Endothelial cell of umbilical vein (primary cell): ENCODE data around the gene PODNL1. TPM values are rescaled to one million over a fixed set of nuclear protein-coding genes. Genes with fewer than 3 reads are reported as not detected.

Source experiments
- BruUV-seq: library from RNA; stranded (reverse); fragments of 400-500 nt; replicated peaks from 2 replicates; lab custom pipeline; 2021; lab: Mats Ljungman, UMichigan
- CTCF ChIA-PET: fragments of 300-600, 350-600 bp; sonication (Branson Sonifier 250); formaldehyde crosslinking; loops from one replicate; lab custom pipeline; 2021; ENCODE audit warnings: antibody characterized with exemption, inconsistent platforms; lab: Charles Lee
- POLR2A ChIA-PET: fragments of 300-600, 350-600 bp; sonication (Branson Sonifier 250); formaldehyde crosslinking; loops from one replicate; lab custom pipeline; 2021; ENCODE audit warnings: antibody characterized with exemption, inconsistent platforms; lab: Charles Lee
- DNase-seq: peaks from one replicate; pipeline ENCODE4 v3.0.0-alpha.2; 2011; ENCODE audit warnings: low read depth, low spot score
- FAIRE-seq: peaks from 2 replicates; lab custom pipeline; 2011; peaks lifted over from hg19 to GRCh38; lab: Jason Lieb, UNC
- H2AFZ ChIP-seq: 2 replicates; pipeline ENCODE4 v1.6.0; 2012; ENCODE audit warnings: low read depth, low read length, control low read depth, inconsistent platforms
- H3K27ac ChIP-seq: 2 replicates; pipeline ENCODE4 v1.5.1; 2011; ENCODE audit warnings: low read depth, mild to moderate bottlenecking, control low read depth, low read length, moderate library complexity; ENCODE audit not compliant: insufficient read depth
- H3K27me3 ChIP-seq, 2 experiments: 2 replicates each; pipeline versions ENCODE4 v1.6.0 to v1.6.1; 2011; ENCODE audit warnings: low read length in 2 of 2, mixed read lengths in 1 of 2; ENCODE audit not compliant: control insufficient read depth in 2 of 2, insufficient read depth in 2 of 2
- H3K36me3 ChIP-seq, 2 experiments: 2 replicates in 1 of 2; 3 replicates in 1 of 2; pipeline ENCODE4 v1.5.1; 2011; ENCODE audit warnings: low read length in 2 of 2, mild to moderate bottlenecking in 1 of 2, moderate library complexity in 1 of 2; ENCODE audit not compliant: control insufficient read depth in 2 of 2, insufficient read depth in 2 of 2; ENCODE audit errors: extremely low read depth in 1 of 2
- H3K4me1 ChIP-seq: 3 replicates; pipeline ENCODE4 v1.5.1; 2011; ENCODE audit warnings: mild to moderate bottlenecking, low read length; ENCODE audit not compliant: control insufficient read depth, insufficient read depth; ENCODE audit errors: extremely low read depth
- H3K4me2 ChIP-seq: 2 replicates; pipeline ENCODE4 v1.6.1; 2011; ENCODE audit warnings: low read length, control low read depth, mixed read lengths; ENCODE audit not compliant: insufficient read depth
- H3K4me3 ChIP-seq, 3 experiments: fragments of 200-600 bp in 1 of 3; sonication (generic), shearing (Covaris generic) in 1 of 3; replicated peaks in 1 of 3; 2 replicates each; pipeline ENCODE4 v1.5.1; 2011 to 2016; ENCODE audit warnings: control low read depth in 3 of 3, low read length in 3 of 3, mild to moderate bottlenecking in 2 of 3, inconsistent platforms in 1 of 3, low read depth in 1 of 3, moderate library complexity in 1 of 3; ENCODE audit not compliant: insufficient read depth in 1 of 3
- H3K79me2 ChIP-seq: 2 replicates; pipeline ENCODE4 v1.6.0; 2012; ENCODE audit warnings: low read length, inconsistent platforms; ENCODE audit not compliant: control insufficient read depth, insufficient read depth
- H3K9ac ChIP-seq: replicated peaks from 2 replicates; pipeline ENCODE3; 2011; ENCODE audit warnings: low read length, control low read depth; ENCODE audit not compliant: insufficient read depth; ENCODE audit errors: extremely low read depth
- H3K9me1 ChIP-seq: replicated peaks from 3 replicates; pipeline ENCODE4 v1.6.0; 2011; ENCODE audit warnings: mild to moderate bottlenecking, low read length; ENCODE audit not compliant: control insufficient read depth, insufficient read depth; ENCODE audit errors: extremely low read depth
- H3K9me3 ChIP-seq: replicated peaks from 2 replicates; pipeline ENCODE4 v1.5.1; 2012; ENCODE audit warnings: low read length, inconsistent platforms; ENCODE audit not compliant: control insufficient read depth, insufficient read depth
- H4K20me1 ChIP-seq: replicated peaks from 2 replicates; pipeline ENCODE3; 2011; ENCODE audit warnings: mild to moderate bottlenecking, low read length; ENCODE audit not compliant: control insufficient read depth, insufficient read depth; ENCODE audit errors: extremely low read depth
- EZH2 ChIP-seq: IDR thresholded peaks from 2 replicates; pipeline ENCODE4 v1.6.1; 2012; ENCODE audit warnings: borderline replicate concordance, low read depth, mild to moderate bottlenecking, moderate library complexity, low read length, inconsistent platforms; ENCODE audit not compliant: severe bottlenecking
- FOS ChIP-seq: IDR thresholded peaks from 2 replicates; pipeline ENCODE4 v1.6.1; 2011; ENCODE audit warnings: mild to moderate bottlenecking, low read length, moderate library complexity, borderline replicate concordance; ENCODE audit not compliant: insufficient read depth
- GATA2 ChIP-seq: IDR thresholded peaks from 2 replicates; pipeline ENCODE4 v1.7.0; 2011; ENCODE audit warnings: low read depth, mild to moderate bottlenecking, moderate library complexity, mixed read lengths, low read length; ENCODE audit not compliant: insufficient read length, insufficient read depth
- JUN ChIP-seq: IDR thresholded peaks from 2 replicates; pipeline ENCODE4 v1.6.1; 2011; ENCODE audit warnings: borderline replicate concordance, low read depth; ENCODE audit not compliant: insufficient read length, insufficient read depth
- MYC ChIP-seq: IDR thresholded peaks from one replicate; pipeline ENCODE4 v1.6.1; 2011; ENCODE audit warnings: mild to moderate bottlenecking, low read depth, low read length
- POLR2A ChIP-seq: IDR thresholded peaks from 2 replicates; pipeline ENCODE4 v1.6.1; 2012; ENCODE audit warnings: low read depth, mild to moderate bottlenecking, control low read depth, low read length
- POLR2AphosphoS5 ChIP-seq: IDR thresholded peaks from 2 replicates; pipeline ENCODE4 v1.6.1; 2012; ENCODE audit warnings: low read depth, mild to moderate bottlenecking, control low read depth, low read length, moderate library complexity; ENCODE audit not compliant: insufficient read depth
- dilution Hi-C: fragments of 300-500 bp; cut with MboI; formaldehyde crosslinking; loops from one replicate; pipeline ENCODE4 v1.15.0; 2019; ENCODE audit warnings: low sequenced_read_pairs; ENCODE audit not compliant: extremely low pct_ligation_motif_present
- intact Hi-C: fragments of 100-400 bp; cut with micrococcal nuclease; formaldehyde crosslinking; loops from one replicate; pipeline ENCODE4 v1.10.0; 2022
- polyA plus RNA-seq, 4 experiments: library from polyadenylated mRNA; depleted of rRNA in 3 of 4; stranded (reverse) in 3 of 4; unstranded in 1 of 4; fragments of >200 nt; gene quantifications; 2 replicates each; pipeline versions ENCODE4 v1.2.1 to v1.2.3, GENCODE V29; 2011 to 2012; ENCODE audit warnings: missing spikeins in 1 of 4
- total RNA-seq: library from RNA; stranded (reverse); gene quantifications from 2 replicates; pipeline ENCODE4 v1.2.3, GENCODE V29; 2021
- TF ChIP-seq, protein P1 (sequence below), 2 donors: IDR thresholded peaks; 1 replicate in 1 of 2; 2 replicates in 1 of 2; pipeline ENCODE4 v1.5.1; 2011; ENCODE audit warnings: low read length in 2 of 2, mild to moderate bottlenecking in 2 of 2, moderate library complexity in 2 of 2, control low read depth in 1 of 2, inconsistent platforms in 1 of 2, low read depth in 1 of 2; ENCODE audit not compliant: insufficient read depth in 1 of 2; ENCODE audit errors: extremely low read depth in 1 of 2
- TF ChIP-seq, protein P2 (sequence below): IDR thresholded peaks from 2 replicates; pipeline ENCODE4 v1.6.1; 2011; ENCODE audit not compliant: insufficient read depth, insufficient read length

PODNL1 gene
- total and polyA plus RNA-seq, 2 donors (not counting 3 experiments of a cell fraction or from before 2014, with no cell fraction given) = 0.21 TPM; not detected in 1

DNA sequence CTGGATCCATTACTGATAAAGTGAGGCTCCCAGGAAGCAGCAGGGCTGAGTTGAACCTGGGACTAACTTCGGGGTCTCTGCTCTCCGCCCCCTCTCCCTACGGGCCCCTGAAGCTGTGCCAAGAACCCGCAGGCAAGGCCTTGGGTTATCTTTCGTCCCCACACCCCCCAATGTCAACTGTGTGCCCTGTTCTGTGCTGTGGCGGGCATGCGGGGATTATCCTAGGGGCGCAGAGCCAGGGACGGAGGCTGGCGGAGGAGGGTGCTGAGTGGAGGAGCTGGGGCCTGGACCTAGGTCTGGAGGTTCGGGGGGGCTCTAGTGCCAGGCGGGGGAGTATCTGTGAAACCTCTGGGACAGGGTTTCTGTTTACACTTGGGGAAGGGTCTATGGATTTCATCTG, 41.5 kb upstream of the PODNL1 start:
- H3K9me1 ChIP-seq = no peaks in the 10 kb centered on the region
- DNase-seq = no peak
- H3K4me3 ChIP-seq = no peak overlapping the region
- dilution Hi-C loops = no loop called here
- CTCF ChIA-PET = interaction anchor here (1.0 to 2.5 kb wide), 4 partner anchors 14 to 69 kb away, joined by 3 to 13 read pairs (median 4); partner anchors contain the start of gene IL27RA
- no peak for FAIRE-seq
- POLR2A ChIA-PET = no interaction called here
- no peaks in the 10 kb centered on the region for H4K20me1 ChIP-seq
- H3K4me2 ChIP-seq = no peak overlapping the region
- TF ChIP-seq POLR2A (no peak), JUN (no peak), POLR2AphosphoS5 (no peak), EZH2 (no peak), MYC (no peak), FOS (no peak), GATA2 (no peak)
- TF ChIP-seq, protein P1, sequence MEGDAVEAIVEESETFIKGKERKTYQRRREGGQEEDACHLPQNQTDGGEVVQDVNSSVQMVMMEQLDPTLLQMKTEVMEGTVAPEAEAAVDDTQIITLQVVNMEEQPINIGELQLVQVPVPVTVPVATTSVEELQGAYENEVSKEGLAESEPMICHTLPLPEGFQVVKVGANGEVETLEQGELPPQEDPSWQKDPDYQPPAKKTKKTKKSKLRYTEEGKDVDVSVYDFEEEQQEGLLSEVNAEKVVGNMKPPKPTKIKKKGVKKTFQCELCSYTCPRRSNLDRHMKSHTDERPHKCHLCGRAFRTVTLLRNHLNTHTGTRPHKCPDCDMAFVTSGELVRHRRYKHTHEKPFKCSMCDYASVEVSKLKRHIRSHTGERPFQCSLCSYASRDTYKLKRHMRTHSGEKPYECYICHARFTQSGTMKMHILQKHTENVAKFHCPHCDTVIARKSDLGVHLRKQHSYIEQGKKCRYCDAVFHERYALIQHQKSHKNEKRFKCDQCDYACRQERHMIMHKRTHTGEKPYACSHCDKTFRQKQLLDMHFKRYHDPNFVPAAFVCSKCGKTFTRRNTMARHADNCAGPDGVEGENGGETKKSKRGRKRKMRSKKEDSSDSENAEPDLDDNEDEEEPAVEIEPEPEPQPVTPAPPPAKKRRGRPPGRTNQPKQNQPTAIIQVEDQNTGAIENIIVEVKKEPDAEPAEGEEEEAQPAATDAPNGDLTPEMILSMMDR (IDR thresholded peaks at IDR 0.05; ENCODE audit: extremely low read depth in 1 of 2, insufficient read depth in 1 of 2, low read depth in 1 of 2, low read length in 2 of 2) = no peak
- TF ChIP-seq, protein P2, sequence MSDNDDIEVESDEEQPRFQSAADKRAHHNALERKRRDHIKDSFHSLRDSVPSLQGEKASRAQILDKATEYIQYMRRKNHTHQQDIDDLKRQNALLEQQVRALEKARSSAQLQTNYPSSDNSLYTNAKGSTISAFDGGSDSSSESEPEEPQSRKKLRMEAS = no peak
- no peak overlapping the region for H3K27ac ChIP-seq
- no peak overlapping the region for H3K9ac ChIP-seq
- H3K79me2 ChIP-seq = no peaks in the 10 kb centered on the region
- H3K4me1 ChIP-seq = peaks cover 9% of the 10 kb centered on the region
- H3K27me3 ChIP-seq = no peaks in the 10 kb centered on the region
- no peaks in the 10 kb centered on the region for H3K9me3 ChIP-seq
- BruUV-seq = no TSS peak
- peaks cover 0 to 2% of the 10 kb centered on the region in 2 experiments for H3K36me3 ChIP-seq
- intact Hi-C loops = no loop called here
- H2AFZ ChIP-seq = no peak overlapping the region
